ENCODE measurements around the gene SLC12A5. TPM values are rescaled to one million over a fixed set of nuclear protein-coding genes. Genes with fewer than 3 reads are reported as not detected.

The SLC12A5 gene
- total and polyA plus RNA-seq, 9 of the 15 experiments (the other 6 are each of a cell fraction or from before 2014, with no cell fraction given) = 0.36 to 7.5 (median 2.1) TPM

GRCh38 chr20:46010491-46011391, 18.3 kb upstream of the SLC12A5 start:
- TF ChIP-seq ZNF263 (CRISPR knock-in tag; IDR thresholded peaks at IDR 0.05; ENCODE audit: borderline replicate concordance) (peak; percentile 3; the same call in 1 of the 2 replicates), ZZZ3 (IDR thresholded peaks at IDR 0.05) (no peak), HOXB6 (CRISPR knock-in tag; IDR thresholded peaks at IDR 0.05; ENCODE audit: borderline replicate concordance) (no peak), ZNF583 (CRISPR knock-in tag; IDR thresholded peaks at IDR 0.05) (no peak), NFYB (IDR thresholded peaks at IDR 0.05; ENCODE audit: extremely low read depth, insufficient read length) (no peak), CBX1 (IDR thresholded peaks at IDR 0.05; ENCODE audit: low read depth) (no peak)
- in situ Hi-C loops (cut with MboI) (no loop called here), intact Hi-C loops (cut with micrococcal nuclease) (loop anchor here (1.0 kb wide), 1 partner anchor 38 kb away; the partner anchor contains the start of gene ZNF335)
- H3K36me3 ChIP-seq (ENCODE audit: control insufficient read depth, insufficient read depth, low read length) = no peaks in the 10 kb centered on the region
- H3K79me2 ChIP-seq (ENCODE audit: control insufficient read depth, insufficient read depth, low read length) = no peaks in the 10 kb centered on the region
- no peak overlapping the region for H3K4me3 ChIP-seq
- WGBS (ENCODE audit: insufficient coverage, low coverage, missing lambda C conversion rate) = 41% methylated on average over 58 of the region's 74 CpGs
- ChIA-PET CTCF (ENCODE audit: low intra/inter-chr PET ratio) (interaction anchor here (0.6 to 0.7 kb wide), 2 partner anchors 11 to 39 kb away, joined by 3 to 4 read pairs; partner anchors contain the start of gene ZNF335), POLR2A (no interaction called here)
- H3K27me3 ChIP-seq (ENCODE audit: control insufficient read depth in 2 of 2, insufficient read depth in 2 of 2, low read length in 2 of 2) = peaks cover 22 to 45% of the 10 kb centered on the region in 2 experiments
- H3K9ac ChIP-seq (ENCODE audit: insufficient read depth in 1 of 2, low read depth in 2 of 2, low read length in 2 of 2) = no peak overlapping the region
- H4K20me1 ChIP-seq (replicated peaks; ENCODE audit: control insufficient read depth, insufficient read depth, low read length) = 0 out of 2 replicates have a peak, but pooled peaks cover 2% of the 10 kb centered on the region
- ATAC-seq (no peak), DNase-seq (ENCODE audit: extremely low read depth in 1 of 4, low spot score in 3 of 4) (no peak), FAIRE-seq (no peak)
- no TSS peak for BruUV-seq (replicated peaks)
- H3K27ac ChIP-seq (ENCODE audit: extremely low read depth, low read depth, low read length) = no peak overlapping the region
- no peak overlapping the region for H3K4me2 ChIP-seq (ENCODE audit: insufficient read depth, low read length)
- H3K4me1 ChIP-seq (replicated peaks in 1 of 2; ENCODE audit: control insufficient read depth in 2 of 2, insufficient read depth in 2 of 2, low read length in 2 of 2) = peaks cover 0 to 42% of the 10 kb centered on the region in 2 experiments; a peak in 2 of 5 replicates
- H2AFZ ChIP-seq (ENCODE audit: low read depth, low read length) = no peak overlapping the region
- no peaks in the 10 kb centered on the region for H3K9me3 ChIP-seq (replicated peaks; ENCODE audit: control insufficient read depth, insufficient read depth, low read depth, low read length)
- no peaks in the 10 kb centered on the region for H3K9me1 ChIP-seq (ENCODE audit: control insufficient read depth, insufficient read depth, low read length)

All from K562 (cell line).